ENCODE results near the gene DSTYK.

Gene DSTYK

DNA sequence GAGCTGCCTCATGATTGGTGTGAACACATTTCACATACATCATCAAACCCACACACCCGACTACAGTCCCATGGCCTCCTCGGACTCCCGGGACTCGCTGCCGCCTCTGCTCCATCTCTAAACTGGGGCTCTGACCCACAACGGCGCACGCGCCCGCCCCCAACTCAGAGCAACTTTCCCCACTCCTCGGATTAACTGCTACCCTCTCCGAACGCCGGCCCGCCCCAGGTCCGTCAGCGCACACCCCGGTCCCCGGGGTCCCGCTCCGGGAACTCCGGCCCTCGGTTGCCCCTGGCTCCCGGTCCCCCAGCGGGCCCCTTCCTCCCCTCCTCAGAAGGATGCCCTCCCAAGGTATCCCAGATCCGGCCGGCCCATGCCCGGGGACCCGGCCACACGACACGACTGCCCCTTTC, 740 bp downstream of the DSTYK start:
- H3K9me3 Mint-ChIP-seq = no peaks in the 10 kb centered on the region
- peak; percentile 38 for ATAC-seq
- H3K4me1 Mint-ChIP-seq = peaks cover 27% of the 10 kb centered on the region

GRCh38 chr1:205208811-205209210, 2.7 kb downstream of the DSTYK start:
- Mint-ChIP-seq H3K36me3 (peaks cover 20% of the 10 kb centered on the region), H3K27ac (no peak overlapping the region), H3K4me3 (peak overlapping the region; percentile 26), H3K9me3 (no peaks in the 10 kb centered on the region), H3K4me1 (peaks cover 44% of the 10 kb centered on the region)
- DNase-seq (ENCODE audit: low spot score in 2 of 2) = no peak
- ATAC-seq = no peak

More for the DNA sequence above, 740 bp downstream of the DSTYK start:
- Mint-ChIP-seq H3K36me3 (peaks cover 20% of the 10 kb centered on the region), H3K4me3 (peak overlapping the region; percentile 95), H3K27ac (peak overlapping the region; percentile 94)
- DNase-seq (ENCODE audit: low spot score in 2 of 2) = no peak

GRCh38 chr1:205205055-205205454, 6.4 kb downstream of the DSTYK start:
- ATAC-seq (no peak), DNase-seq (ENCODE audit: low spot score in 2 of 2) (no peak)
- peaks cover 47% of the 10 kb centered on the region for H3K4me1 Mint-ChIP-seq
- peak overlapping the region; percentile 9 for H3K27ac Mint-ChIP-seq
- H3K4me3 Mint-ChIP-seq = peak overlapping the region; percentile 22
- peaks cover 11% of the 10 kb centered on the region for H3K36me3 Mint-ChIP-seq
- no peaks in the 10 kb centered on the region for H3K9me3 Mint-ChIP-seq

DNA sequence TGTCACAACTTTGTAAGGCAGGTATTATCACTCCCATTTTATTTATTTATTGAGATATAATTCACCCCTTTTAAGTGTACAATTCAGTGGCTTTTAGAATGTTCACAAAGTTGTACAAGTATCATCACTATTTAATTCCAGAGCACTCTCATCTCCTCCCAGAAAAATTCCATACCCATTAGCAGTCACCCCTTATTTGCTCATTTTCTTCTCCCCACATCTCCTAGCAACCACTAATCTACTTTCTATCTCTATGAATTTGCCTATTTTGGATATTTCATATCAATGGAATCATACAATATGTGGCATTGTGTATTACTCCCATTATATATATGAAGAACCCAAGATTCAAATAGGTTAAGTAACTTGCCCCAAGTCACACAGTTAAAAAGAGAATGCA, 7.0 kb downstream of the DSTYK start:
- DNase-seq (ENCODE audit: low spot score in 2 of 2) (no peak), ATAC-seq (no peak)
- Mint-ChIP-seq H3K27ac (peak overlapping the region; percentile 9), H3K4me3 (peak overlapping the region; percentile 22), H3K4me1 (peaks cover 51% of the 10 kb centered on the region), H3K36me3 (peaks cover 16% of the 10 kb centered on the region), H3K9me3 (no peaks in the 10 kb centered on the region)

DNA sequence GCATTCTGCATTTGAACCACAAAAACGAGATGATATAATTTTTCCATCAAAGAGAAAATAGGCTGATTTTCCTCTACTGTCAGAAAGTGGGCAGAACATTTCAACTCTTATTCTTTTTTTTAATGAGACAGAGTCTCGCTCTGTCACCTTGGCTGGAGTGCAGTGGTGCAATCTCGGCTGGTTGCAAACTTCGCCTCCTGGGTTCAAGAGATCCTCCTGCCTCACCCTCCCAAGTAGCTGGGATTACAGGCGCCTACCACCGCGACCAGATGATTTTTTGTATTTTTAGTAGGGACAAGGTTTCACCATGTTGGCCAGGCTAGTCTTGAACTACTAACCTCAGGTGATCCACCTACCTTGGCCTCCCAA, 11.6 kb downstream of the DSTYK start:
- peaks cover 66% of the 10 kb centered on the region for H3K4me1 Mint-ChIP-seq
- peak overlapping the region; percentile 53 for H3K4me3 Mint-ChIP-seq
- ATAC-seq (no peak), DNase-seq (ENCODE audit: low spot score in 2 of 2) (peak in 1 of 2 donors; percentile 61)
- H3K9me3 Mint-ChIP-seq = no peaks in the 10 kb centered on the region
- peaks cover 17% of the 10 kb centered on the region for H3K36me3 Mint-ChIP-seq
- peak overlapping the region; percentile 86 for H3K27ac Mint-ChIP-seq

- peak overlapping the region; percentile 86 for H3K27ac Mint-ChIP-seq
- no peaks in the 10 kb centered on the region for H3K9me3 Mint-ChIP-seq
- H3K4me3 Mint-ChIP-seq = peak overlapping the region; percentile 53
- peaks cover 17% of the 10 kb centered on the region for H3K36me3 Mint-ChIP-seq
- peak; percentile 22 to 82 for DNase-seq (ENCODE audit: low spot score in 2 of 2)
- peaks cover 60% of the 10 kb centered on the region for H3K4me1 Mint-ChIP-seq
- ATAC-seq = peak; percentile 81
Observed at GRCh38 chr1:205199090-205199930, 12.2 kb downstream of the DSTYK start.

GRCh38 chr1:205192287-205192686, 19.2 kb downstream of the DSTYK start:
- no peak for DNase-seq (ENCODE audit: low spot score in 2 of 2)
- H3K4me1 Mint-ChIP-seq = peaks cover 63% of the 10 kb centered on the region
- no peak for ATAC-seq
- no peaks in the 10 kb centered on the region for H3K9me3 Mint-ChIP-seq
- H3K36me3 Mint-ChIP-seq = peaks cover 10% of the 10 kb centered on the region
- peak overlapping the region; percentile 14 for H3K27ac Mint-ChIP-seq
- H3K4me3 Mint-ChIP-seq = no peak overlapping the region

DNA sequence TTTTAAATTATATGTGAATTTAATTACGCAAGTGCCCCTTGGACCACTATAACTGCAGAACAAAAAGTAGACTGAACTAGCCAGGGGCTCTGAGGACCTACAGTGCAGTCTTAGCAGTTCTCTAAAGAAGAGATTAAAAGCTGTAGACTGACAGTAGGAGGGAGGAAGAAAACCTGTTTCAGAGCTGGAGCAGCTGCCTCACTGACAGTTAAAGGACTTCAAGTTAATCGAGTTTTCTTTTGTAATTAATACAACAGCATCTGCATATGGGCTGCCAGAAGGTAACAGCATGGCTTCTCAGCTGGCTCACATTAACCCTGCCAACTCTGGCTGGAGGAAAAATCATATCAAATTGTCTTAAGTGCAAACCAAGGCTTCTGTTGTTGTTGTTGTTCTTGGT, 19.9 kb downstream of the DSTYK start:
- ATAC-seq = no peak
- Mint-ChIP-seq H3K9me3 (no peaks in the 10 kb centered on the region), H3K4me3 (no peak overlapping the region), H3K4me1 (peaks cover 70% of the 10 kb centered on the region), H3K36me3 (peaks cover 10% of the 10 kb centered on the region), H3K27ac (peak overlapping the region; percentile 14)
- no peak for DNase-seq (ENCODE audit: low spot score in 2 of 2)

DNA sequence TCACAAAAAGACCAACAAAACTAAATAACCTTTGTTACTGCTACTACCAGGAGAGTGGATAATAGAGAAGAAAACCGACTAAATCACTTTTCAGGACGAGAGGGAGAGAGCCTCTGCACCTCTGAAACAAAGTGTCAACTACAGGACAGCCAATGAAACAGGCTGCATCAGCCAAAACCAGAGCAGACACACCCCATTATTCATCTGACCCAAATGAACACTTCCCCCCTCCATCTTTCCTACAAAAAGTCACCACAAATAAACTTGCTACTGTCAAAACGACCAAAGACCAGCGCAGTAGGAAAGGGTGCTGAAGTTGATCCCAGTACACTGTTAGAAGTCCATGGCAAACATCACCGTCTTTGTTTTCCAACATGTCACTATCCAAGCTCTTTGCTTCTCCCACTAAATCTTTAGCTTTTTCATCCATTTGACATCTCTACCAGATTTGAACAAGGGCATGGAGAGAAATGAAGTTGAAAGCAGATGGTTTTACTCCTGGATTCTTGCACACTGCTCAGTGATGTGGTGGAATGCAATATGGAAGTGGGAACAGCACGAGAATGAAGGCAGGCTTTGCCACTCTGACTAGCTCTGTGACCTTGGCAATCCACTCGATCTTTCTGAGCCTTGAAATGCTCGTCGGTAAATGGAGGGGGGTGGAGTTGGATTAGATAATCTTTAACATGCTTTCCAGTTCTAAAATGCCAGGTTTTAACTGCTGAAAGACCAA, 20.5 kb downstream of the DSTYK start:
- DNase-seq (ENCODE audit: low spot score in 2 of 2) = no peak
- peak overlapping the region; percentile 46 for H3K27ac Mint-ChIP-seq
- H3K4me3 Mint-ChIP-seq = no peak overlapping the region
- peaks cover 74% of the 10 kb centered on the region for H3K4me1 Mint-ChIP-seq
- no peak for ATAC-seq
- H3K9me3 Mint-ChIP-seq = no peaks in the 10 kb centered on the region
- H3K36me3 Mint-ChIP-seq = peaks cover 6% of the 10 kb centered on the region

DNA sequence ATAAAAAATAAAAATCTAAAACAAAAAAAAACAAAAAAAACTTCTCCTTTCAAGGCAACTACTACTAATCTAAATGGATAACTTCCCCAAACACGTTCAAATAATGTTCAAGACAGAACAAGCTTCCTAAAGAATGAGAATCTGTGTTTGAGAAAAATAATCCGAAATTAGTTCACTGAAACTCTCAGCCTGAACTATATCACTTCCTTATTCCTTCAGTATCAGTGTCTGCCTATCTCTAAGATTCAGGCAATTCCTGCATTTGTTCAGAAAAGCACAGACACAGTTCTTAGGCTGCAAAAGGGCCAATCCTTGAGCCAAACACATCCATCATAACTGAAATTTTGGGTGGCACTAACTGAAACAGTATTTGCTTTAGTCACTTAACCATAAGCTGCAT, 22.4 kb downstream of the DSTYK start:
- ATAC-seq = no peak
- no peaks in the 10 kb centered on the region for H3K9me3 Mint-ChIP-seq
- peak overlapping the region; percentile 52 for H3K27ac Mint-ChIP-seq
- H3K4me3 Mint-ChIP-seq = no peak overlapping the region
- no peak for DNase-seq (ENCODE audit: low spot score in 2 of 2)
- peaks cover 19% of the 10 kb centered on the region for H3K36me3 Mint-ChIP-seq
- H3K4me1 Mint-ChIP-seq = peaks cover 75% of the 10 kb centered on the region

DNA sequence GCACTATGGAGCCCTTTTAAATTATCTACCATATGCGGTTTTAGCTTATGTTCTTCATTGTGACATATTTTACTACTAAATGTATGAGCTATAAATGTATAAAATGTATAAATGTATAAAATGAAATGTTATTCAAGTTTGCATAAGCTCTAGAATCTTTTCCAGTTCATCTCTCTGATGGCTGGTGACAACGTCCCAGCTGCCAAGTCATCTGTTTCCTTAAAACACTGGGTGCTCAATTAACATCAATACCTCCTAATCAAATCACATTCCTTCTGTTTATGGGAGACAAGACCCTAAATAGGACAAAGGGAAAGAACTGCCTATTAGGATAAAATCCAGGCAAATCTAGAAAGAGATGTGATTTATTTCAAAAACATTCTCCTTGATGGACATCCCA, 22.9 kb downstream of the DSTYK start:
- H3K4me1 Mint-ChIP-seq = peaks cover 80% of the 10 kb centered on the region
- no peak for DNase-seq (ENCODE audit: low spot score in 2 of 2)
- H3K36me3 Mint-ChIP-seq = peaks cover 24% of the 10 kb centered on the region
- ATAC-seq = no peak
- no peak overlapping the region for H3K4me3 Mint-ChIP-seq
- H3K27ac Mint-ChIP-seq = peak overlapping the region; percentile 52
- no peaks in the 10 kb centered on the region for H3K9me3 Mint-ChIP-seq

DNA sequence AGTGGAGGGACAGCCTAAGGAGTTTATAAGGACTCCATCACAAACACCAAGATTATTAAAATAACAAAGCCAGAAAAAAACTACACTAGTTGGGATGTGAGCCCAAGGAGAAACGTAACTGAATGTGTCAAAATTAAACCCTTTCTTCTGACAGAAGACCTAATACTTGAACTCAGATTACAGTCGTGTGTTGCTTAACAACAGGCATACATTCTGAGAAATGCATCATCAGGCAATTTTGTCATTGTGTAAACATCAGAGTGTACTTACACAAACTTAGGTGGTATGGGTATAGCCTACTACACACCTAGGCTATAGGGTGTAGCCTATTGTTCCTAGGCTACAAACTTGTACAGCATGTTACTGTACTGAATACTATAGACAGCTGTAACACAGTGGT, 23.4 kb downstream of the DSTYK start:
- ATAC-seq = no peak
- Mint-ChIP-seq H3K36me3 (peaks cover 29% of the 10 kb centered on the region), H3K9me3 (no peaks in the 10 kb centered on the region), H3K27ac (peak overlapping the region; percentile 11), H3K4me3 (no peak overlapping the region), H3K4me1 (peaks cover 80% of the 10 kb centered on the region)
- DNase-seq (ENCODE audit: low spot score in 2 of 2) = no peak

DNA sequence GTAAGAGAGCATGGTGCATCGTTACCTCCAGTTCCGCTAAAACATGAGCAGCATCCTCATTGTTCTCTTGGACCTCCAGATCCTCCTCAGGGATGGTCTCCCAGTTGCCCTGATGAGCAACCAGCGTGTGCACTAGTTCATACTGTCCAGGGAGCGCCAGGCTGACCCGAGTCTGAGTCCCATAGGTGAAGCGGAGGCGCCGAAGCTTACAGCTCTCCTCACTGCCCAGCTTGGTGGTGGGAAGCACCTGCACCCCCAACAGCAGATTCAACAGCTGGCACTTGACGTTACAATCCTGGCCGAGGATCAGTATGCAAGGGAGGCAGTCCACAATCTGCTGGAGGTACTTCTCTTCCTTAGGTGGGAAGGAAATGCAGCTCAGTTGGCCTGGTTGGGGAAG, 24.1 kb downstream of the DSTYK start:
- Mint-ChIP-seq H3K4me1 (peaks cover 81% of the 10 kb centered on the region), H3K36me3 (peaks cover 36% of the 10 kb centered on the region), H3K9me3 (no peaks in the 10 kb centered on the region), H3K27ac (peak overlapping the region; percentile 11), H3K4me3 (no peak overlapping the region)
- DNase-seq (ENCODE audit: low spot score in 2 of 2) (no peak), ATAC-seq (no peak)

- Mint-ChIP-seq H3K27ac (peak overlapping the region; percentile 60), H3K4me3 (peak overlapping the region; percentile 22), H3K4me1 (peaks cover 71% of the 10 kb centered on the region), H3K9me3 (no peaks in the 10 kb centered on the region), H3K36me3 (peaks cover 48% of the 10 kb centered on the region)
- ATAC-seq (peak; percentile 95), DNase-seq (ENCODE audit: low spot score in 2 of 2) (no peak)
Observed at GRCh38 chr1:205186191-205186590, 25.3 kb downstream of the DSTYK start.

DNA sequence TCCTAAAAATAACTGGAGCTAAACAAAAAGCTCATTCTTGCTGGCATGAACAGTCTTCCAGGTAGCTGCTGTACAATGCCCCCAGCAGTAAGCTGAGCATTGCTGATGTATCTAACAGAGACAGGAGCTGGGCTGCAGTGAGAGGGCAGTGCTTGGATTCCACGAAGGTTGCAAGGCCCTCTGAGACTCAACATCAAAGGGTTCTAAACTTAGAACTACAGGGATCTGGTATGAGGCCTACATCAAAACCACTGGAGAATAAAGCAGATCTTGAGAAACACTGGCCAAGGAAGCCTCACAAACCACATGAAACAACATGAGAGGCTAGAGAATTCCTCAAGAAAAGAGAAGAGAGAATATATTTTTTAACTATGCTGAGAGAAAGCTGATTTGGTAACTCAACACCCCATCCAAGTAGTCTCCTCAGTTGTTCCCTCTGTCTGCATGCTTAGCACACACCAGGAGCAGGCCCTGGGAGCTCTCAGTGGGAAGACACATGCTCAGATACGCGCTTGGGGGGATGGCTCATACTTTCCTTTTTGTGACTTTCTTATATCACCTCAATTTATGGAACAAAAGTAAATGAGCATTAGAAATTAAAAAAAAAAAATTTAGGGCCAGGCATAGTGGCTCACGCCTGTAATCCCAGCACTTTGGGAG, 27.7 kb downstream of the DSTYK start:
- DNase-seq (ENCODE audit: low spot score in 2 of 2) = no peak
- Mint-ChIP-seq H3K36me3 (peaks cover 68% of the 10 kb centered on the region), H3K4me1 (peaks cover 64% of the 10 kb centered on the region), H3K9me3 (no peaks in the 10 kb centered on the region), H3K27ac (peak overlapping the region; percentile 90), H3K4me3 (peak overlapping the region; percentile 27)
- no peak for ATAC-seq

All from stimulated activated effector memory CD8-positive, alpha-beta T cell treated with anti-CD3 and anti-CD28 coated beads, Interleukin-12 subunit alpha, Interleukin-12 subunit beta, amount 100 ng/mL, for 72 hours (primary cell).